HG03103 (cell line): ENCODE data around the gene KRT26.
A peak's percentile ranks its signal among the peaks of the same experiment; 100 is the strongest.
"Not testable (repeated sequence)": the region's sequence is repeated elsewhere in the genome, so short reads cannot be mapped to it uniquely, and the experiment has no call there.

ENCODE experiments used
- ATAC-seq: cut with Tn5 transposase; IDR thresholded peaks from one replicate; pipeline ENCODE4 v1.9.1; 2021; ENCODE audit warnings: low read depth; ENCODE audit not compliant: unreplicated experiment

KRT26 gene, protein sequence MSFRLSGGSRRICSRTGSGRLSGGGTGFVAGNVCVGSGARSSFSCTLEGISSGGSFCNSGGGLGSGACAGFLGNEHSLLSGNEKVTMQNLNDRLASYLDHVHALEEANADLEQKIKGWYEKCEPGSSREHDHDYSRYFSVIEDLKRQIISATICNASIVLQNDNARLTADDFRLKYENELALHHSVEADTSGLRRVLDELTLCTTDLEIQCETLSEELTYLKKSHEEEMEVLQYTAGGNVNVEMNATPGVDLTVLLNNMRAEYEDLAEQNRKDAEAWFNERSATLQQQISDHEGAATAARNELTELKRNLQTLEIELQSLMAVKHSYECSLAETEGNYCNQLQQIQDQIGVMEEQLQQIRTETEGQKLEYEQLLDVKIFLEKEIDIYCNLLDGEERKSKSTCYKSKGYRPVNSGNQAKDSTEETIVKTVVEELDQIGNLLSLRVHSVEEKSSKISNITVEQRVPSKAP

DNA sequence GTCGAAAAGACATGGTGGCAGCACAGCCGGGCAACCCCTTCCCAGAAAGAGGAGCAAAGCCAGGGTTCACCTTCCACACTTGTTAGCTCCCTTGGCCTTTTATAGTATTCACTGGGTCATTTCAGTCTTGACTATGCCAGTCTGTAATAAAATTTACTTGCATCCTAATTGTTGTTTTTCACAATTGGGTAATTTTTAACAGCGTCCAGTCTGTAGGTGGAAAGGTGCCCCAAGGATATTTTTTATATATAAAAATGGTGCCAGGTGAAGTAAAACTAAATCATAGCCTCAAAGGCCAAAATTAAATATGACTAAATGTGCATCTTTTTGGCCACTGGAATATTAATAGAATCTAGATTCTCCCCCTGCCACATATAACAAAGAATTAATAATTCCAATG, at the start of gene KRT26:
KRT26 (minus strand) TSS at position 101 of the 400 bp plus-strand sequence; CDS start at position 13, 88 bp downstream.
- ATAC-seq: no peak

DNA sequence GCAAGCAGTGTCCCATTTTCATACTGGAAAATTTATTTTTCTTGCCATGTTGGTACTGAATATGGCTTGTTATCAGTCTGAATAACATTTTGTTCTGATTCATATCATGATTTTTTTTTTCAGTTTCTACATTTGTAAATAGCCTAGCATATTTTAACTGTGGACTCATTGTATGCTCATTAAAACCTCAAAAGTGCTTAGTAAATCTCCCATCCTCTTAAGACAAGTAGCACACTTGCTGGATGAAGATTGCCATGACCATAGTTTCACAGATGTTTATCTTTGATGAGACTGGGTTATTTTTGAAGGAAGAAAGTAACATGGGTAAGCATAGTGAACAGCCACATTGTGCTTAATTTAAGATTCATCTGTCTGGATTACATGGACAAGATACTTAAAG, 49.5 kb upstream of the KRT26 start:
- no peak for ATAC-seq

DNA sequence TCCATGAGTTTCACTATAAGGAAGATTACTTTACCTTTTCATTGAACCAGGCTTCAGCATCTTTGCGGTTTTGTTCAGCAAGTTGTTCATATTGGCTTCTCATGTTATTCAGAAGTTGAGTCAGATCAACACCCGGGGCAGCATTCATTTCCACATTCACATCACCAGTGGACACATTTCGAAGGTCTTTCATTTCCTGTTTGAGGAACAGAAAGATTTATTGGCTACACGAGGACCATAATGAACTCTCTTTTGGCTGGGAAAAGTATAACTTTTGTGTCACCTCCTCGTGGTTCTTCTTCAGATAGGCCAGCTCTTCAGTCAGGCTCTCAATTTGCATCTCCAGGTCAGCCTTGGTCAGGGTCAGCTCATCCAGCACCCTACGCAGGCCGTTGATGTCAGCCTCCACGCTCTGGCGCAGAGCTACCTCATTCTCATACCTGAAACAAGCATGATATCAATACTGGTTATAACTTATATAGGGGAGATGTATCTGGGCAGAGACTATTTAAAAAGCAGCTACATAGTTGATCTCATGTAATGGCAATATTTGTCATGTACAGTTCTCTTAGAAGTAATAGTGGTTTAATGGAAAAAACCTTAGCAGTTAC, 48.3 kb upstream of the KRT26 start:
- no peak for ATAC-seq

DNA sequence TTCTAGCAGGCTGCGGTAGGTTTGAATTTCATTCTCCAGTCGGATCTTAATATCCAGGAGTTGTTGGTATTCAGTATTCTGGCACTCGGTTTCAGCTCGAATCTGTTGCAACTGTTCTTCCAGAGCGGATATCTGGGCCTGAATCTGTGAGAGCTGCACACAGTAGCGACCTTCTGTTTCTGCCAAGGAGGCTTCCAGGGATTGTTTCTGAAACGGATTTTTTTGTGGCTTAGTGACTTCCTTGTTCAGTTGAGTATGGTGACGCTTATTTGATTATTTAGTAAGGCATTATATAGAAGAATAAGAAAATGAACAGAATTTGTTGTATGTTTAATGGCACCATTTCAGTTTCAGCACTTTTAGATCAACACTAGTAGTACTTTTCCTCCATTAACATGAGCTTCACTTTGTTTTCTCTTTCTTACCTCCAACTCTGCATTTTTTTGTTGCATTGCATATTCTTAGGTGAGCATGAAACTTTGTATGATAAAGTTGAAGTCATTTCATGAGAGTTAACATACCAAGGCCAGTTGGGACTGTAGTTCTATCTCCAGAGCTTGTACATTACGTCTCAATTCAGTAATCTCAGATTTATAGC, 47.6 kb upstream of the KRT26 start:
- no peak for ATAC-seq

DNA sequence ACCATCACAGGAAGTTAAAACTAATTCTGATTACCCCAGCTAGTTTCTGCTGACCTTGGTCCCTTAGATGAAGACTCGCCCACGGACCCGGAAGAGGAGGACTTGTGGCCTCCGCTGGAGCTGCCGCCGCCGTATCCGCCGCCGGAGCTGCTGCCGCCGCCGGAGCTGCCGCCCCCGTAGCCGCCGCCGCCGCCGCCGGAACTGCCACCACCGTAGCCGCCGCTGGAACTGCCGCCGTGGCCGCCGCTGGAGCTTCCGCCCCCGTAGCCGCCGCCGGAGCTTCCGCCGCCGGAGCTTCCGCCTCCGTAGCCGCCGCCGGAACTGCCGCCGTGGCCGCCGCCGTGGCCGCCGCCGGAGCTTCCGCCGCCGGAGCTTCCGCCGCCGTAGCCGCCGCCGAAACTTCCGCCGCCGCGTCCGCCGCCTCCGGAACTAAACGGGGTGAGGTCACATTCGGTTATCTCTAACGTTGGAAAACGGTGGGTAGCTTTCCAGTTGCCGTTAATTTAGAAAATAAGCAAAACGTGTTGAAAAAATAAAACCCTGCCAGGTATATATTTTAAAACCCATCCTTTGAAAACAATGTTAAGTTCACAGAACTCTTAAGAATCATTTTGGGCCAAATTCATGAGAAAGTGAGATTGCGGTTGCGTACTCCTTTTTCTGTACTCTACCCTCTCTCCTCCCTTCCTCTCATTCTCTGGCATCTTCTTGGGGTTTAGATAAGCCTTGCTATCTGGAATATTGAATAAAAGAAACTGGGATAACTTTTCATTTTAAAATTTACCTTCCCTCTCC, 46.9 kb upstream of the KRT26 start:
- ATAC-seq: peak; percentile 80

DNA sequence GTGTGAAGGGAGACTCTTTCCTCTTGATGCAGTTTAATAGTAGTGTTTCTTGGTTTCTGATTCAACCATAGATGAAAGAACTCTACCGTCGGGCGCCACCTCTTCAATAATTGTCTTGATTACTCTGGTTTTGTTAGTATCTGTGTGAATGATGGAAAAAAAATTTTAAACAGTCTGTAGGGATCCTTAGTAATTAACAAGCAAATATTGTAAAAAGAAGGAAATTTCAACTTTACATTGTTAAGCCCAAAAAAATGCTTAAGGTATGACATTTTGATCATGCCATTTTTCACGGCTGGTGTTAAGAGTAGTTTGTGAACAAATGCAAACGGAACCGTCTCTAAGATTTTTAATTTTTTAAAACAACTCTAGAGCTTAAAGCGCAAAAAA, 46.3 kb upstream of the KRT26 start:
- ATAC-seq: no peak

DNA sequence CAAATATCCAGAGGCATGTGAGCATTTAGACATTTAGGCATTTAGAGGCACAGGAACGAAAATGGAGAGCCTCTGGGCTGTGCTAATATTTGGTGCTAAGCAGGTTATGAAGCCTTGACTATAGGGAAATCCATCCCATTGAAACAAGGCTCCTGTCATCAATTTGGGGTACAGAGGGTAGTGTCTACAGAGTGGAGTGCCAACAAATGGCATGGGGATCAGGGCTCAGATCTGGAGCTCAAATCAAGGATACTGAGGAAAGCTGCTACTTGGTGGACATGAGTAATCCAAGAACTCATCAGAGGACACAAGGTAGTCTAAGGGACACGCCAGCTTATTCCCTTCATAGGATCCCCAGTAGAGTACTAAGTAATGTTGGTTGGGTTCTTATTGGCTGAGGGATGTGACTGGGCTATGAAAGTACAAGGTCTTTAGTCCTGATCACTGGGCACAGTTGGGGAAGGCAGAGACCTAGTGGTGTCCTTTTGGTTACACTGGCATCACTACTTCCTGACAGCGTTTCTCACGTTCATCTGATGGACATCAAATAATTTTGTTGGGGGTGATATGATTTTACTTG, 45.2 kb upstream of the KRT26 start:
- ATAC-seq: no peak

DNA sequence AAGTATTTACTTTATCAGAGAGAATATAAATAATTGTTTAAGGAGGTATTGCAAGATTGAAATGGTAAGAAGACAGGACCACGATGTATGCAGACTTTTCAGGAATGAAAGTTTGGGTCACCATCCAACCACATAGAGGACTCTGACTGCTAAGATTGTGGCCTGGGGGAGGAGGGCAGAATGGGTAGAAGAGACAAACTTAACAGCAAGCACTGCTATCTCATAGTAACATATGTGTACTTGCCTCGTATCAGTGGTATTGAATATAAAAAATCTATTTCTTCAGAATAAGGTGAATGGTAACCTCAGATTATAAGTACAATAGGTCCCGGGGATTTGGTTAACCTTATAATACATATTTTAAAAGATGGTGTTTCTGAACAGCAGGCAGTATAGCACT, 44.6 kb upstream of the KRT26 start:
- ATAC-seq: no peak

DNA sequence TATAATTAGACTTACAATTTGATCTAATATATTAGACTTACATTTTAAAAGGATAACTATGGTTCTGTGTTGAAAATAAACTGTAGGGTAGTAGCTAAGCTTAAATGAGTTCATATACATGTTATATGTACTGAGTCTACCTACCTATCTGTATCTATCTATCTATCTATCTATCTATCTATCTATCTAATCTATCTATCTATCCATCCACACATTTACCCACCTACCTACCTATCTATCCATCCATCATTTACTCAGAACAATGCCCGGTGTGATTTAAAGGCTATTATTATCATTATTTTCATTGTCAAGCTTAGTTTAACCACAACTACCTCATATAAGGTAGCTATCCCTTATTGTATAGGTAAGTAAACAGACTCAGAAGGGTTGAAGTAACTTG, 43.4 kb upstream of the KRT26 start:
- ATAC-seq: no peak

DNA sequence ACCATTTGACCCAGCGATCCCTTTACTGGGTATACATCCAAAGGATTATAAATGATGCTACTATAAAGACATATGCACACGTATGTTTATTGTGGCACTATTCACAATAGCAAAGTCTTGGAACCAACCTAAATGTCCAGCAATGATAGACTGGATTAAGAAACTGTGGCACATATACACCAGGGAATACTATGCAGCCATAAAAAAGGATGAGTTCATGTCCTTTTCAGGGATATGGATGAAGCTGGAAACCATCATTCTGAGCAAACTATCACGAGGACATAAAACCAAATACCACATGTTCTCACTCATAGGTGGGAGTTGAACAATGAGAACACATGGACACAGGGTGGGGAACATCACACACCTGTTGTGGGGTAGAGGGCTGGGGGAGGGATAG, 42.7 kb upstream of the KRT26 start:
- ATAC-seq: not testable (repeated sequence)

DNA sequence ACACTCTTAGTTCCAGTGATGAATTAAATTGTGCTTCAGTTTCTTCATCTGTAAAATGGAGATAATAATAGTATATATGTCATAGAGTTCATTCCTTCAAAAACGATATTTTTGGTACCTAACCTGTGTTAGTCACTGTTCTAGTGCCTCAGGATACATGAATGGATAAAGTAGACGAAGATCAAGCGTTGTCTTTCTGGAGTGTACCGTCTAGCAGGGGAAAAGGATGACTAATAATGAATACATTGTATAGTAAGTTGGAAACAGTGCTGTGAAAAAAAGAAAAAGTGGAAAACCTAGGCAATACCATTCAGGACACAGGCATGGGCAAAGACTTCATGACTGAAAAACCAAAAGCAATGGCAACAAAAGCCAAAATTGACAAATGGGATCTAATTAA, 41.8 kb upstream of the KRT26 start:
- ATAC-seq: no peak

DNA sequence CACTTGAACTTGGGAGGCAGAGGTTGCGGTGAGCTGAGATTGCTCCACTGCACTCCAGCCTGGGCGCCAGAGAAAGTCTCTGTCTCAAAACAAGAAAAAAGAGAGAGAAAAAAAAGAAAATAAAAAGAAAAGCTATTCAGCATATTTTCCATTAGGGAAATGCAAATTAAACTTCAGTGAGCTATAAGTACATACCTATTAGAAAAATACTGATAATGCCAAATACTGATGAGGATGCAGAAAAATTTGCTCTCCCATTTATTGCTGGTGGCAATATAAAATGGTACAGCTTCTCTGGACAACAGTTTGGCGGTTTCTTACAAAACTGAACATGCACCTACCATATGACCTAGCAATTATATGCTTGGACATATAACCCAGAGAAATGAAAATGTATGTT, 40.6 kb upstream of the KRT26 start:
- no peak for ATAC-seq

DNA sequence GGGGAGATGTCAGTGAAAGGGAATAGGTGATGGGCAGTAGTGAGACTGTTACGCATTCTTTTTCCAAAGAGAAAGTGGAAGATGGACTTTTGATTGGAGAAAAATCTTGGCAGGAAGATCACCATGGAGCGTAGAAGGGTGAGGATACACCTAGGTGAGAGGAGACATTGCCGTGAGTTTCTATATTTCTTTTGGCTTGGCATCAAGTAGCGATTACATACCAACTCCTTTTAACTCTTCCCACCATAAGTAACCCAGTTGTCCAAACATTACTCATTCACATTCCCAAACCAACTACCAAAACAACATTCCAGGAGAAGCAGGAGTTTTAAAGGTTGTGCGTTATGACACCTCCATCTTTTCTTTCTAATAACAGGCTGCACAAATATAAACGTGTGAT, 38.5 kb upstream of the KRT26 start:
- ATAC-seq: no peak

DNA sequence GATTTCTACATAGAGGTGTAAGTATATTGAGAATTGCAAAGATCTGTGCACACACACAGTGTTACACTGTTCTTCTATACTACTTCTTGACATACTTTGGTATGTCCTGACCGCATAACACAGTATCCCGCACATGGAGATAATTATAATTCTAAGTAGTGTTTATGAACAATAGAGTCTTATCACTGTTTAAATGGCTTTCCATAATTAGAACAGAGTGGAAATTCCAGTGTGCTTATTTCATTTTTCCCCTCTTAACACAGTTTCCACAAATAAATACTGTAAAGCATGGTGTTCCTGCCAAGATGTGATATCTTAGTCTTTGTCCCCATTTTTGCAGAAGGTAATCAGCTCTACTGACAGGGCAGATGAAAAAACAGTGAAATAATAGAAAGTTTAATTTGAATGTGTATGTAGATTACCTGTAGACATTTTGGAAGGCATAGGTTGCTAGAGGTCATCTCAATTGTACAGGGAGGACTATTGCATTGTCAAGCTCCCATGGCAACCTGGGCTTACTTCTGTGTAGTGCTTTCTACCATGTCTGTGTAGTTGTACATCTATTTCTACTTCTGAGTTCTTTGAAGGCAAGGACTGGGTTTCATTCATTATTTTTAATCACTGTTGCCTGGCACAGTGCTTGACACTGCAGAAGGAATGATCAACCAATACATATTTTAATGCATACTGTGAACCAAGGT, 37.9 kb upstream of the KRT26 start:
- ATAC-seq: no peak

DNA sequence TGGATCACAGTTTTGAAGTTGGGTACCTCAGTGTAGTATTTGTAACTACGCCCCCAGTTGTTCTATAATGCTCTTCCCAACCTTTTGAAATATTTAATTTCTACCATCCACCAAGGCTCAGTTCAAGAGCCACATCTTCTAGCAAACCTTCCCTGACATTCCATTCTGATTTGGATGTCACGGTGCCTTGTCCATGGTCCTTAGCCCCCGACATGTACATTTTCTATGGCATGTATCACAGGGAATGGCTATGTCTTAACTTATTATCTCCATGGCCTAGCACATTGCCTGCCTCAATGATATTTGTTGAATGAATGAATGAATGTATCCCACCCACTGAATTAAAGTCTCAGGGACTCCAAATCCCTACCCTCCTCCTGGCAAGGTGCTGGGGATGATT, 34.1 kb upstream of the KRT26 start:
- no peak for ATAC-seq

DNA sequence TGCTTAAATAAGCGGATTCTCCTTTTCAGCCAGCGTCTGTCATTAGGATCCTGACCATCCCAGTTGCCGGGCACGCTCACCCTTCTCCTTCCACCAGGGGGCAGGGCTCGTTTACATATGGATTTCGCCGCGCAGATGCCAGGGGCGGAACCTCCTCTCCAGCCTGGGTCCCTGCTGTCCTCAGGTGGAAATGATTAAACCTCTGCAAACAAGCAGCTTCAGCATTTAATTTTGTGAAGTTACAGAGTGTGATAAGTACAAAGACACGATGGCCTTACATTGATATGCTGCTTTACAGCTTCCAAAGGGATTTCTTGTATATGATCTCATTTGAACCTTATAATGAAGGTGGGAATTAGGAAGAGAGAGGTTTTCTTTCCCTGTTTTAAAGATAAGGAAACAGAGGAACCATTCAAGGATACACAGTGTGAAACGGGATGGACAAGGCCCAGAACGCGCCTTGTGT, 31.6 kb upstream of the KRT26 start:
- no peak for ATAC-seq

DNA sequence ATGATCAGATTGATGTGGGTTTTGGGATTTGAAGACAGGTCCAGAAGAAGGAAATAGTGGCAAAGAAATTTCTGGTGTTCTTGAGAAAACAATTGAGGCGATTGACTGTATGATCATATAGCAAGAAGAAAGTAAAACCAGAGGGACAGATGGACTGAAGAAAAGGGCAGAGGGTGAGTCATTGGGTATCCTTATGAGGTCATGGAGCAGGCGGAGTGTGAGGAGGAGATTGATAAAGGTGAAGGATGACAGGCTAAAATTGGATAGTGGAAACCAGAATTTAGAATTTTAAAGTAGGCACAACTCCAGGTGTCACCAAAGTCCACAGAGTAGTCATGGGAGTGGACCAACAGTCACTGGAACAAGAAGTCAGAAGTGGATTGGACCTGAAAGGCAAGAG, 29.2 kb upstream of the KRT26 start:
- no peak for ATAC-seq

DNA sequence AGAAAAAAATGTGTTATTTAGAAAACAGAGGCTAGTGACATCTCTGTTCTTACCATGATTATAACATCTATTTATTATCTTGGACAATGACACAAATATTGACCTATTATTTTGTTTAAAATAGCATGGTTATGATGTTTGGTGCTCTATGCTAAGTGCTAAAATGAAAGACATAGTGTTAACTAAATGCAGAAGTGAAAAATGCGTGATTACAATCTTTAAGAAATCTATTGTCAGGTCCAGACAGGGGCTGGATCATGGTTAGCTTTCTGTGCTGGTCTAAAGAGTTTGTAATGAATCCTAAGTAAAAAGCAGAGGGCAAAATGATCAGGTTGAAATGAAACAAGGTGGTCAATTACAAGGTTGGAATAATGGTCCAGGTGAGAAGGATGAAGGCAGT, 28.4 kb upstream of the KRT26 start:
- no peak for ATAC-seq

DNA sequence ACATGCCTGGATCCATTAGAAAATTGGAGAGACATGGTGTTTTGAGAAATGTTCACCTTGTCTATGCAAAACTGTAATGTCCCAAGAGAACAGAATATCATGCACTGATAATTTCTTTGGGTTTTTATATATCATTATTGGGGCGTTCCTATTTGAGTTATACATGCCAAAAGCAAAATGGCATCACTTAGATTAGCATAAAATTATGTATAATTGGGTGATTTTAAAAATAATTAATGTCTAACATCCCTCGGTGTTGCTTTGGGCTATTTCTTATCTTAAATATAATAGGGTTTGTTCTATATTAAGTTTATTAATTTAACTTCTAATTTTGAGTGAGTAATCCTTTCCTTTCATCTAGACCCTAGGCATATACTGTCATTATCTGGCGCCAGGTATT, 27.9 kb upstream of the KRT26 start, which contains the start of gene KRT28:
KRT28 (minus strand) TSS at position 101 of the 400 bp plus-strand sequence; CDS start at position 35, 66 bp downstream.
- ATAC-seq: no peak

DNA sequence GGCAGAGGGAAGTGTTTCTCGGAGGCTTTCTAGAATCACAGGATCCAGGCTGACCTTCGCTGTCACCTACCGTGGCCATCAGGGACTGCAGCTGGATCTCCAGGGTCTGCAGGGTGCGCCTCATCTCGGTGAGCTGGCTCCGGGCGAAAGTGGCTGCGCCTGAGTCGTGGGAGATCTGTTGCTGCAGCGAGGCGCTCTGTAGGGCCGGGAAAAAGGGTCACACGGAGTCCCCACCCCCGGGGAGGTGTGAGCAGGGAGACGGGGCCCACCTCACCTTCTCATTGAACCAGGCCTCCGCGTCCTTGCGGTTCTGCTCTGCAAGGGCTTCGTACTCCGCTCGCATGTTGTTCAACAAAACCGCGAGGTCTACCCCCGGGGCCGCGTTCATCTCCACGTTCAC, 24.8 kb upstream of the KRT26 start:
- no peak for ATAC-seq
